Measurements from ENCODE around the gene FNTB. TPM values are rescaled to one million over a fixed set of nuclear protein-coding genes. Genes with fewer than 3 reads are reported as not detected.
A peak's percentile ranks its signal among the peaks of the same experiment; 100 is the strongest.

FNTB gene
- total RNA-seq, 1 experiment from 2014 or later = 26.7 TPM

DNA sequence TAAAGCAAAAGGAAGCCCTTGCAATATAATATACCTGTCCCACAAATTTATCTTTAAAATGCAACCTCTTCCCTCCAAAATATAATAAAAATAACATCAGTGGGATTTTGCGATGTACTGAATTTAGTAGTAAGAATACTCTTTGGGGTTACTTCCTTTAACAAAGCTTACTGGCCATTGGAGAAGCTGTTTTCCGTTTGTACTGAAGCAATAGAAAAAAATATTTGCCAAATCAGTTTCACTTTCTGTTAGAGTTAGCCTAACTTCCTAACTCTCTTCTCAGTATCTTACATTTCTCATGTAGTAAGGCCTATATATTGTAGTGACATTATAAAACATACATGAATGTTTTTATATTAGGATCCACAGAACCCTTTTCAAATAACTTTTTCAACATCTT, 111.9 kb downstream of the FNTB start:
- peaks cover 61% of the 10 kb centered on the region for H3K79me2 ChIP-seq (ENCODE audit: insufficient read depth, low read length)
- H3K4me1 ChIP-seq (ENCODE audit: control insufficient read depth in 1 of 2, insufficient read depth in 2 of 2, low read length in 2 of 2) = peaks cover 8 to 15% of the 10 kb centered on the region in 2 experiments; a peak in 2 of 4 replicates
- peaks cover 3 to 20% of the 10 kb centered on the region in 2 experiments; a peak in 3 of 4 replicates for H3K36me3 ChIP-seq (ENCODE audit: control insufficient read depth in 1 of 2, insufficient read depth in 2 of 2, low read length in 2 of 2)
- ATAC-seq (no peak), DNase-seq (ENCODE audit: low read depth, low spot score) (no peak)
- H3K27ac ChIP-seq (ENCODE audit: low read depth, low read length) = no peak overlapping the region
- no peaks in the 10 kb centered on the region for H4K20me1 ChIP-seq (ENCODE audit: insufficient read depth)
- no peak overlapping the region for H3K9ac ChIP-seq (ENCODE audit: low read length)
- H3K9me3 ChIP-seq (ENCODE audit: control insufficient read depth in 1 of 2, insufficient read depth in 1 of 2, low read depth in 1 of 2, low read length in 2 of 2) = no peaks in the 10 kb centered on the region
- H3K27me3 ChIP-seq (ENCODE audit: insufficient read depth, low read length) = no peaks in the 10 kb centered on the region
- BruUV-seq (replicated peaks) = no TSS peak
- ChIA-PET RAD21 (ENCODE audit: low non-redundant PET in 1 of 2, low total read pairs in 2 of 2, uncharacterized antibody in 2 of 2, unreplicated experiment in 2 of 2) (no interaction called here), POLR2A (no interaction called here), CTCF (no interaction called here)
- H3K4me2 ChIP-seq (ENCODE audit: low read length) = no peak overlapping the region
- H2AFZ ChIP-seq (ENCODE audit: low read depth, low read length, poor library complexity, severe bottlenecking) = no peak overlapping the region
- TF ChIP-seq SRF (IDR thresholded peaks at IDR 0.05; ENCODE audit: low read depth) = no peak
- H3K4me3 ChIP-seq (replicated peaks in 1 of 2; ENCODE audit: low read depth in 1 of 2, low read length in 2 of 2) = no peak overlapping the region
- no peaks in the 10 kb centered on the region for H3K9me2 ChIP-seq (ENCODE audit: insufficient read depth)
- intact Hi-C loops (cut with micrococcal nuclease) = no loop called here

DNA sequence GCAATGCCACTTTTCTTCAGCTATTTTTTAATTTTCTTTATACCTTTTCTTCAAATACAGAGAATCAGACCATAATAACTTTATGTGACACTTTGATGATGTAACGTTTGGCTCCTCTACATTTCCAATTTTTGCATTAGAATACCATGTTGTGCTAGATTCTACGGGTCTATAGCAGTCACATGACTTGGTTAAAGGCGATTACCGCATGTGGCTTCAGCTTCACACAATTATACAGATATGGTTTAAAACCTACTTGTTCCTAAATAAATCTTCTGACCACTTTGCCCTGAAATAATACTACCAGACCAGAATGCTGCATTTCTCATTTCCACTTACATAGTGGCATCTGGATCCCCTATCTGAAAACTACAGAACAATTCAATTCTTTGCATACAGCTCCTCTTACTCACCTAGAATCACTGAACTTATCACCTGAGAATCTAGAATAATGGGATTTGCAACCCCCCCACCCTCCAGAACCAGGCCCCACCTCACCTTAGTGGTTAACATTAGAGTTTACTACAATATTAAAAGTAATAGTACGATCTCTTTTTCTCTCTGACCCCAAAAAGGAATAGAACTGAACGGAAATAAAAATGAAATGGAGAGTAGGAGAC, 114.3 kb downstream of the FNTB start:
- no peak overlapping the region for H2AFZ ChIP-seq (ENCODE audit: low read depth, low read length, poor library complexity, severe bottlenecking)
- TF ChIP-seq ATF3 (IDR thresholded peaks at IDR 0.05) (no peak), SP1 (IDR thresholded peaks at IDR 0.05; ENCODE audit: low read depth) (no peak), FOSL1 (IDR thresholded peaks at IDR 0.05; ENCODE audit: low read depth) (no peak), POLR2A (IDR thresholded peaks at IDR 0.05; ENCODE audit: borderline replicate concordance, extremely low read depth, insufficient read depth, insufficient read length) (no peak), MAX (IDR thresholded peaks at IDR 0.05) (no peak), SIN3A (IDR thresholded peaks at IDR 0.05; ENCODE audit: low read depth) (no peak), TCF7L2 (IDR thresholded peaks at IDR 0.05; ENCODE audit: borderline replicate concordance, extremely low read depth, insufficient read depth, insufficient read length) (no peak), ELF1 (IDR thresholded peaks at IDR 0.05; ENCODE audit: borderline replicate concordance, low read depth) (no peak), ZNF274 (IDR thresholded peaks at IDR 0.05; ENCODE audit: low read depth, low read length) (no peak), EZH2 (IDR thresholded peaks at IDR 0.05) (no peak), EZH2phosphoT487 (IDR thresholded peaks at IDR 0.05; ENCODE audit: borderline replicate concordance) (no peak), REST (IDR thresholded peaks at IDR 0.05; ENCODE audit: low read depth) (no peak), POLR2AphosphoS5 (IDR thresholded peaks at IDR 0.05; ENCODE audit: low read depth, low read length) (no peak)
- TF ChIP-seq, protein P1, sequence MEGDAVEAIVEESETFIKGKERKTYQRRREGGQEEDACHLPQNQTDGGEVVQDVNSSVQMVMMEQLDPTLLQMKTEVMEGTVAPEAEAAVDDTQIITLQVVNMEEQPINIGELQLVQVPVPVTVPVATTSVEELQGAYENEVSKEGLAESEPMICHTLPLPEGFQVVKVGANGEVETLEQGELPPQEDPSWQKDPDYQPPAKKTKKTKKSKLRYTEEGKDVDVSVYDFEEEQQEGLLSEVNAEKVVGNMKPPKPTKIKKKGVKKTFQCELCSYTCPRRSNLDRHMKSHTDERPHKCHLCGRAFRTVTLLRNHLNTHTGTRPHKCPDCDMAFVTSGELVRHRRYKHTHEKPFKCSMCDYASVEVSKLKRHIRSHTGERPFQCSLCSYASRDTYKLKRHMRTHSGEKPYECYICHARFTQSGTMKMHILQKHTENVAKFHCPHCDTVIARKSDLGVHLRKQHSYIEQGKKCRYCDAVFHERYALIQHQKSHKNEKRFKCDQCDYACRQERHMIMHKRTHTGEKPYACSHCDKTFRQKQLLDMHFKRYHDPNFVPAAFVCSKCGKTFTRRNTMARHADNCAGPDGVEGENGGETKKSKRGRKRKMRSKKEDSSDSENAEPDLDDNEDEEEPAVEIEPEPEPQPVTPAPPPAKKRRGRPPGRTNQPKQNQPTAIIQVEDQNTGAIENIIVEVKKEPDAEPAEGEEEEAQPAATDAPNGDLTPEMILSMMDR (IDR thresholded peaks at IDR 0.05 in 2 of 3, conservative IDR thresholded peaks at IDR 0.05 in 1 of 3; ENCODE audit: borderline replicate concordance in 1 of 3, insufficient read depth in 1 of 3, low read depth in 2 of 3, low read length in 2 of 3) = no peak
- POLR2A ChIA-PET = no interaction called here
- peaks cover 8 to 16% of the 10 kb centered on the region in 2 experiments; a peak in 2 of 4 replicates for H3K4me1 ChIP-seq (ENCODE audit: control insufficient read depth in 1 of 2, insufficient read depth in 2 of 2, low read length in 2 of 2)
- peak overlapping the region; percentile 73 for H3K9ac ChIP-seq (ENCODE audit: low read length)
- H4K20me1 ChIP-seq (ENCODE audit: insufficient read depth) = no peaks in the 10 kb centered on the region
- 0 out of 2 replicates have a peak, but pooled peaks cover 2% of the 10 kb centered on the region for H3K9me2 ChIP-seq (ENCODE audit: insufficient read depth)
- no peak for DNase-seq (ENCODE audit: low read depth, low spot score)
- ATAC-seq = no peak
- RAD21 ChIA-PET (ENCODE audit: low non-redundant PET in 1 of 2, low total read pairs in 2 of 2, uncharacterized antibody in 2 of 2, unreplicated experiment in 2 of 2) = no interaction called here
- H3K79me2 ChIP-seq (ENCODE audit: insufficient read depth, low read length) = peaks cover 52% of the 10 kb centered on the region
- CTCF ChIA-PET = no interaction called here
- TSS peak; percentile 60 for BruUV-seq (replicated peaks)
- peak overlapping the region; percentile 84 to 85 for H3K4me3 ChIP-seq (replicated peaks in 1 of 2; ENCODE audit: low read depth in 1 of 2, low read length in 2 of 2)
- intact Hi-C loops (cut with micrococcal nuclease) = loop anchor here (5.0 kb wide), 1 partner anchor 311 kb away; the partner anchor contains the start of gene FUT8
- no peak overlapping the region for H3K27ac ChIP-seq (ENCODE audit: low read depth, low read length)
- no peaks in the 10 kb centered on the region for H3K9me3 ChIP-seq (ENCODE audit: control insufficient read depth in 1 of 2, insufficient read depth in 1 of 2, low read depth in 1 of 2, low read length in 2 of 2)
- H3K27me3 ChIP-seq (ENCODE audit: insufficient read depth, low read length) = no peaks in the 10 kb centered on the region
- H3K36me3 ChIP-seq (ENCODE audit: control insufficient read depth in 1 of 2, insufficient read depth in 2 of 2, low read length in 2 of 2) = peaks cover 0 to 13% of the 10 kb centered on the region in 2 experiments; a peak in 2 of 4 replicates
- H3K4me2 ChIP-seq (ENCODE audit: low read length) = peak overlapping the region; percentile 81
